PC-9 (cell line): ENCODE results near the gene UPB1. TPM values are rescaled to one million over a fixed set of nuclear protein-coding genes. Genes with fewer than 3 reads are reported as not detected.

Experiments used
- BruUV-seq: library from RNA; stranded (reverse); fragments of 400-500 nt; replicated peaks from 2 replicates; lab custom pipeline; 2021; lab: Mats Ljungman, UMichigan
- CTCF ChIA-PET: fragments of 300-600 bp; sonication (Branson Sonifier 250); formaldehyde crosslinking; loops from one replicate; lab custom pipeline; 2022; ENCODE audit warnings: antibody characterized with exemption; lab: Charles Lee
- POLR2A ChIA-PET: fragments of 300-600 bp; sonication (Branson Sonifier 250); formaldehyde crosslinking; loops from one replicate; lab custom pipeline; 2022; ENCODE audit warnings: antibody characterized with exemption; ENCODE audit not compliant: unreplicated experiment; lab: Charles Lee
- DNase-seq, 2 experiments: peaks; one replicate each; pipeline versions ENCODE4 v3.0.0 to v3.0.0-alpha.2; 2015 to 2022; ENCODE audit warnings: mixed read lengths in 1 of 2
- H2AFZ ChIP-seq: fragments of 200-600 bp; sonication (generic); 2 replicates; pipeline ENCODE4 v1.8.1; 2017; ENCODE audit warnings: antibody characterized with exemption
- H3F3A ChIP-seq: fragments of 200-600 bp; sonication (generic); 2 replicates; pipeline ENCODE4 v1.8.1; 2017; ENCODE audit warnings: antibody characterized with exemption, mild to moderate bottlenecking, low read depth; ENCODE audit not compliant: insufficient read depth
- H3K27ac ChIP-seq: fragments of 200-600 bp; sonication (generic); 2 replicates; pipeline ENCODE4 v1.6.1; 2016; ENCODE audit warnings: mixed run types
- H3K27me3 ChIP-seq: fragments of 200-600 bp; sonication (generic); 2 replicates; pipeline ENCODE4 v1.6.1; 2016; ENCODE audit warnings: low read depth, mixed run types; ENCODE audit not compliant: insufficient read depth
- H3K36me3 ChIP-seq: fragments of 200-600 bp; sonication (generic); 2 replicates; pipeline ENCODE4 v1.6.1; 2016; ENCODE audit warnings: low read depth, mixed run types
- H3K4me1 ChIP-seq: fragments of 200-600 bp; sonication (generic); replicated peaks from 2 replicates; pipeline ENCODE4 v1.6.1; 2016; ENCODE audit warnings: mixed run types; ENCODE audit not compliant: insufficient read depth
- H3K4me2 ChIP-seq: fragments of 200-600 bp; sonication (generic); 2 replicates; pipeline ENCODE4 v1.6.1; 2017; ENCODE audit warnings: mixed run types
- H3K4me3 ChIP-seq: fragments of 200-600 bp; sonication (generic); 2 replicates; pipeline ENCODE4 v1.6.1; 2016; ENCODE audit warnings: mixed run types
- H3K79me2 ChIP-seq: fragments of 200-600 bp; sonication (generic); 2 replicates; pipeline ENCODE4 v1.6.1; 2017; ENCODE audit warnings: low read depth, mixed run types
- H3K9me2 ChIP-seq: fragments of 200-600 bp; sonication (generic); 2 replicates; pipeline ENCODE4 v1.8.1; 2017; ENCODE audit warnings: mild to moderate bottlenecking; ENCODE audit not compliant: insufficient read depth
- H3K9me3 ChIP-seq: fragments of 200-600 bp; sonication (generic); 2 replicates; pipeline ENCODE4 v1.8.1; 2016; ENCODE audit warnings: low read depth; ENCODE audit not compliant: insufficient read depth
- H4K20me1 ChIP-seq: fragments of 200-600 bp; sonication (generic); 2 replicates; pipeline ENCODE4 v1.8.1; 2017; ENCODE audit not compliant: insufficient read depth
- CTCF ChIP-seq: fragments of 200-600 bp; sonication (generic); conservative IDR thresholded peaks from 2 replicates; pipeline ENCODE4 v1.6.1; 2017; ENCODE audit warnings: mixed run types, antibody characterized with exemption, mild to moderate bottlenecking, moderate library complexity
- EZH2 ChIP-seq: fragments of 200-600 bp; sonication (generic); IDR thresholded peaks from 2 replicates; pipeline ENCODE4 v1.8.0; 2017; ENCODE audit warnings: antibody characterized with exemption, low read depth
- intact Hi-C: fragments of 100-400 bp; cut with micrococcal nuclease; formaldehyde crosslinking; loops from one replicate; pipeline ENCODE4 v1.10.0; 2022; ENCODE audit not compliant: unreplicated experiment
- total RNA-seq: library from RNA; stranded (reverse); gene quantifications from 2 replicates; pipeline ENCODE4 v1.2.3, GENCODE V29; 2021

The UPB1 gene
- total RNA-seq, 1 experiment from 2014 or later: 0.17 TPM

GRCh38 chr22:24513378-24514240 lies 18.5 kb downstream of the UPB1 start:
- Histone ChIP-seq H3K4me3 (no peak overlapping the region), H4K20me1 (no peaks in the 10 kb centered on the region), H3F3A (peaks cover 28% of the 10 kb centered on the region; the same call in 1 of the 2 replicates), H3K4me2 (no peak overlapping the region), H3K4me1 (peaks cover 37% of the 10 kb centered on the region), H3K79me2 (no peaks in the 10 kb centered on the region), H3K9me2 (no peaks in the 10 kb centered on the region), H3K27me3 (no peaks in the 10 kb centered on the region), H3K9me3 (no peaks in the 10 kb centered on the region), H2AFZ (no peak overlapping the region), H3K36me3 (no peaks in the 10 kb centered on the region), H3K27ac (no peak overlapping the region)
- POLR2A ChIA-PET: no interaction called here
- CTCF ChIA-PET: no interaction called here
- intact Hi-C loops: no loop called here
- DNase-seq: no peak
- TF ChIP-seq EZH2: no peak
- TF ChIP-seq CTCF: no peak
- no TSS peak for BruUV-seq

- Histone ChIP-seq H3K27me3 (no peaks in the 10 kb centered on the region), H3K36me3 (no peaks in the 10 kb centered on the region), H4K20me1 (no peaks in the 10 kb centered on the region), H3K4me3 (no peak overlapping the region), H2AFZ (no peak overlapping the region), H3K4me2 (no peak overlapping the region), H3K27ac (no peak overlapping the region), H3K9me3 (no peaks in the 10 kb centered on the region), H3F3A (peaks cover 27% of the 10 kb centered on the region; the same call in 1 of the 2 replicates), H3K9me2 (no peaks in the 10 kb centered on the region), H3K79me2 (no peaks in the 10 kb centered on the region), H3K4me1 (peaks cover 37% of the 10 kb centered on the region)
- no peak for DNase-seq
- intact Hi-C loops: no loop called here
- BruUV-seq: no TSS peak
- POLR2A ChIA-PET: no interaction called here
- CTCF ChIA-PET: no interaction called here
- TF ChIP-seq CTCF (no peak), EZH2 (no peak)
Measured at GRCh38 chr22:24514241-24515026, 19.3 kb downstream of the UPB1 start.

GRCh38 chr22:24515027-24515338 lies 19.9 kb downstream of the UPB1 start:
- intact Hi-C loops: no loop called here
- H3K79me2 ChIP-seq: no peaks in the 10 kb centered on the region
- TF ChIP-seq CTCF: no peak
- no peak for TF ChIP-seq EZH2
- no TSS peak for BruUV-seq
- H3K4me2 ChIP-seq: no peak overlapping the region
- no peak overlapping the region for H3K4me3 ChIP-seq
- CTCF ChIA-PET: no interaction called here
- no peak overlapping the region for H3K27ac ChIP-seq
- H3K36me3 ChIP-seq: no peaks in the 10 kb centered on the region
- H3F3A ChIP-seq: peaks cover 27% of the 10 kb centered on the region; the same call in 1 of the 2 replicates
- H3K27me3 ChIP-seq: no peaks in the 10 kb centered on the region
- DNase-seq: no peak
- H2AFZ ChIP-seq: no peak overlapping the region
- peaks cover 35% of the 10 kb centered on the region for H3K4me1 ChIP-seq
- no peaks in the 10 kb centered on the region for H3K9me2 ChIP-seq
- POLR2A ChIA-PET: no interaction called here
- no peaks in the 10 kb centered on the region for H3K9me3 ChIP-seq
- H4K20me1 ChIP-seq: no peaks in the 10 kb centered on the region
